ENCODE results near the gene MTX3.

Gene MTX3, protein sequence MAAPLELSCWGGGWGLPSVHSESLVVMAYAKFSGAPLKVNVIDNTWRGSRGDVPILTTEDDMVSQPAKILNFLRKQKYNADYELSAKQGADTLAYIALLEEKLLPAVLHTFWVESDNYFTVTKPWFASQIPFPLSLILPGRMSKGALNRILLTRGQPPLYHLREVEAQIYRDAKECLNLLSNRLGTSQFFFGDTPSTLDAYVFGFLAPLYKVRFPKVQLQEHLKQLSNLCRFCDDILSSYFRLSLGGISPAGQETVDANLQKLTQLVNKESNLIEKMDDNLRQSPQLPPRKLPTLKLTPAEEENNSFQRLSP

DNA sequence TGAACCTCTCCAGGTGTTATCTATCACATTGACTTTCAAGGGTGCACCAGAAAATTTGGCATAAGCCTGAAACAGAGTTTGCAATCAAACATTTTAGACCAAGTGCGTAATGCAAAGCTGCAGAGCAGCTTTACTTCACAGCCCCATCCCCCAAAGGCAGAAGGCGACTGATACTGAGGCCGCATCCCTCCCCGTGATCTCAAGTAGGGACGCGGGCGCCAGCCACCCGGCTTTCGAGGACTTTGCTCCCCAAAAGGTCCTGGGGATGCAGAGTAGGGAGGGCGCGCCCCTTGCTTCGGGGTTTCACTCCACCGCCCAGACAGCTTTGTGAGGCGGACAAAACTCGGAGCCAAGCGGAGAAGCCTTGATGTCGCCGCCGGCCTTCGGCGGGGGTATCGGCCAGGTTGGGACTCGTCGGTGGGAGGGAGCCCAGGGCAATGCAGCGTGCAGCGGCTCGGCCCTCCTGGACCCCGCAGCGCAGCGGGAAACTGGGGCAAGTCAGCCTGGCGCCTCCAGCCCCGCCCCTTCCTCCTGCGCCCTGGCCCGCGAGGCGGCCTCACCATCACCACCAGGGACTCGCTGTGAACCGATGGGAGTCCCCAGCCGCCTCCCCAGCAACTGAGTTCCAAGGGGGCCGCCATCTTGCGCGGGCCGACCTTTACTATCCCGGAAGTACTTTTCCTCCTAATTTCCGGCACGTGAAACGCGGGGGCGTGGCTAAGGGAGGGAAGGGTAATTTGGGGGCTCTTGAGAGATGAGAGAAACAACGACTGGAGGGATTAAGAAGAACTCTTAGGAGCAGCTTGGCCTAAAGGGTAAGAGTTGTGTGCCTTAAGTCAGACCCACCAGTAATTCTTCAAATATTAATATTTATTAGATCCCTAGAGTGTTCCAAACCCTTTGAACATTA is at the start of gene MTX3:
Gene MTX3, minus strand, starts transcription at position 665 of the 910 bp plus-strand sequence. Its CDS starts 24 bp downstream, at position 641.
- peak within 1 kb of the TSS; percentile 50 for H3K27ac ChIP-seq (ENCODE audit: low read length)
- peak within 1 kb of the TSS; percentile 88 to 90 for H3K4me3 ChIP-seq (ENCODE audit: low read length in 2 of 2)
- H3K9ac ChIP-seq (ENCODE audit: low read length in 2 of 2), result peak within 1 kb of the TSS; percentile 82 to 86

DNA sequence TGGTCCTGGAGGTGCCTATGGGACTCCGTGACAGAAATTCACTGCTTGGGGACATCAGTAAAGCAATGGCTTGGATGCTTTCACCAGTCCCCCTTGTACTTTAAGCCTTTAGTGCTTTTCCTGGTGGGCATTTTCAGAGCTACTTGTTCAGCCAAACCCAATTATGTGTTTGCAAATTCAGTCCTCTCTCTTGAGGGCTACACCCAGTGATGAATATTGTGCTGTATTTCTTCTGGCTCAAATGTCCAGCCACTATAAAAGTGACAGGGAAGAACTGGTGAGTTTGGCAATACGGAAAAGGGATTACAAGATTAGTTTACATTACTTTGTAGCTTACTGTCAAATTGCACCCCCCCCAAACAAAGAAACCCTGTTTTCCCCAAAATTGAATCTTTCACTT is 48.6 kb upstream of the MTX3 start:
- no peak overlapping the region for H3K27ac ChIP-seq (ENCODE audit: low read length)
- no peak overlapping the region for H3K4me3 ChIP-seq (ENCODE audit: low read length in 2 of 2)
- H3K9ac ChIP-seq (ENCODE audit: low read length in 2 of 2), result no peak overlapping the region
- peaks cover 10 to 15% of the 10 kb centered on the region in 2 donors for H3K27me3 ChIP-seq (ENCODE audit: control insufficient read depth in 1 of 2, insufficient read depth in 2 of 2, low read length in 2 of 2)
- no peaks in the 10 kb centered on the region for H3K4me1 ChIP-seq (ENCODE audit: control insufficient read depth, insufficient read depth, low read length)
- no peaks in the 10 kb centered on the region for H3K9me3 ChIP-seq (ENCODE audit: control insufficient read depth in 2 of 2, low read length in 2 of 2)
- no peaks in the 10 kb centered on the region for H3K36me3 ChIP-seq (ENCODE audit: control insufficient read depth in 2 of 2, insufficient read depth in 2 of 2, low read length in 2 of 2)

More for the DNA sequence above, at the start of gene MTX3:
- peaks cover 0 to 17% of the 10 kb centered on the region in 2 donors for H3K36me3 ChIP-seq (ENCODE audit: control insufficient read depth in 2 of 2, insufficient read depth in 2 of 2, low read length in 2 of 2)
- H3K27me3 ChIP-seq (ENCODE audit: control insufficient read depth in 1 of 2, insufficient read depth in 2 of 2, low read length in 2 of 2), result no peaks in the 10 kb centered on the region
- no peaks in the 10 kb centered on the region for H3K9me3 ChIP-seq (ENCODE audit: control insufficient read depth in 2 of 2, low read length in 2 of 2)
- H3K4me1 ChIP-seq (ENCODE audit: control insufficient read depth, insufficient read depth, low read length), result peaks cover 7% of the 10 kb centered on the region

DNA sequence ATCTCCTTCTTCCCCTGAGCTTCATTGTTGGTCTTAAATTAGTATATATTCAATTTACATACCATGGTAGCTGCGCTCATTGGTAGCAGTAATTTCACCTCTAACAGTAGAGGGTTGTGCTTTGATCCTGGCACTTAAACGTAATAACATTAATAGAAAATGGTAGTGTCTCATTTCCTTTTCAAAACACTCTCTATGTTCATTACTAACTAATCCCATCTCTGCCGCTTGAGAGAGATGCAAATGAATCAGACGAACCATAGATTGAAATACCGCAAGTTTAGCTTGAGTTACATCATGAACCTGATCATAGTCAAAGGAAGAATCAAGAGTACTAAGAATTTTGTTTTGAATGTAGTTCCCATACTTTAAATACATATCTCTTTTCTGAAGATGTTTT is 46.3 kb upstream of the MTX3 start:
- peaks cover 22 to 24% of the 10 kb centered on the region in 2 donors for H3K27me3 ChIP-seq (ENCODE audit: control insufficient read depth in 1 of 2, insufficient read depth in 2 of 2, low read length in 2 of 2)
- no peaks in the 10 kb centered on the region for H3K36me3 ChIP-seq (ENCODE audit: control insufficient read depth in 2 of 2, insufficient read depth in 2 of 2, low read length in 2 of 2)
- H3K9ac ChIP-seq (ENCODE audit: low read length in 2 of 2), result no peak overlapping the region
- no peaks in the 10 kb centered on the region for H3K4me1 ChIP-seq (ENCODE audit: control insufficient read depth, insufficient read depth, low read length)
- no peaks in the 10 kb centered on the region for H3K9me3 ChIP-seq (ENCODE audit: control insufficient read depth in 2 of 2, low read length in 2 of 2)
- H3K27ac ChIP-seq (ENCODE audit: low read length), result no peak overlapping the region
- no peak overlapping the region for H3K4me3 ChIP-seq (ENCODE audit: low read length in 2 of 2)

DNA sequence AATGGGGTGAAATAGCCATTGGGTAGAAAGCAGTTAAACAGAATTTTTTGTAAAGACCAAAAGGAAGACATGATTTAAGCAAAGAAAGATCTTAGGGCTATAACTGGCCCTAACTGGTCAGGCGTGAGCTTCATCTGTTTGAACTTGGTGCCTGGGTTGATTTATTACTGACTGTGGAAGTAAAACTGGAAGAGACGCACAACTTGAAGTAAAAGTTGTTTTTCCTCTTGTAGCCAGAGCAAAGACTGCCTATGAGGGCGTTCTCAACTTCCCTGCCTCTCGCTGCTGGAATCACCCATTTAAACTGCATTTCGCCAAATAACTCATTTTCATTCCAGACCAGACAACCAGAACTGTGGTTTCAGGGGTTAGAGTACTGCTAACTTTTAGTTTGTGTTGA is 45.6 kb upstream of the MTX3 start:
- Histone ChIP-seq H3K27me3 (ENCODE audit: control insufficient read depth in 1 of 2, insufficient read depth in 2 of 2, low read length in 2 of 2) (peaks cover 22 to 24% of the 10 kb centered on the region in 2 donors), H3K27ac (ENCODE audit: low read length) (no peak overlapping the region), H3K9me3 (ENCODE audit: control insufficient read depth in 2 of 2, low read length in 2 of 2) (no peaks in the 10 kb centered on the region), H3K4me1 (ENCODE audit: control insufficient read depth, insufficient read depth, low read length) (no peaks in the 10 kb centered on the region), H3K4me3 (ENCODE audit: low read length in 2 of 2) (no peak overlapping the region), H3K9ac (ENCODE audit: low read length in 2 of 2) (no peak overlapping the region), H3K36me3 (ENCODE audit: control insufficient read depth in 2 of 2, insufficient read depth in 2 of 2, low read length in 2 of 2) (no peaks in the 10 kb centered on the region)

DNA sequence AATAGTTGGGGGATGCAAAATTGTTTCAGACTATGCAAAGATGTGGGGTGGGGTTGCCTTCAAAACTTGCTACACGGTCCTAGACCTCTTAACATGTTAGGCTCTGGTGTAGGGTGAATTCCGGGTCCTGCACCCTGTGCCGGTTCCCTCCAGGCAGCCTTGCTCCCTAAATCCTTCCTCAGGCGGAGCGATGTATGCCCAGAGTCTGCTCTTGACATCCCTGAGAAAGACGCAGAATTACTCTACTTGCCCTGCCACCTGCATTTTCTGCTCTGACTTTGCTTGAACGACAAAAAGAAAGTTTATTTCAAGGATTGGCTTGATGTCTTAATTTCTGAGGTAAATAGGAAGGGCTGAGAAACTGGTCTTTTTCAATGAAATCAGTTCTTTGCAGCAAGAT is 44.8 kb upstream of the MTX3 start:
- no peak overlapping the region for H3K27ac ChIP-seq (ENCODE audit: low read length)
- peaks cover 22 to 24% of the 10 kb centered on the region in 2 donors for H3K27me3 ChIP-seq (ENCODE audit: control insufficient read depth in 1 of 2, insufficient read depth in 2 of 2, low read length in 2 of 2)

DNA sequence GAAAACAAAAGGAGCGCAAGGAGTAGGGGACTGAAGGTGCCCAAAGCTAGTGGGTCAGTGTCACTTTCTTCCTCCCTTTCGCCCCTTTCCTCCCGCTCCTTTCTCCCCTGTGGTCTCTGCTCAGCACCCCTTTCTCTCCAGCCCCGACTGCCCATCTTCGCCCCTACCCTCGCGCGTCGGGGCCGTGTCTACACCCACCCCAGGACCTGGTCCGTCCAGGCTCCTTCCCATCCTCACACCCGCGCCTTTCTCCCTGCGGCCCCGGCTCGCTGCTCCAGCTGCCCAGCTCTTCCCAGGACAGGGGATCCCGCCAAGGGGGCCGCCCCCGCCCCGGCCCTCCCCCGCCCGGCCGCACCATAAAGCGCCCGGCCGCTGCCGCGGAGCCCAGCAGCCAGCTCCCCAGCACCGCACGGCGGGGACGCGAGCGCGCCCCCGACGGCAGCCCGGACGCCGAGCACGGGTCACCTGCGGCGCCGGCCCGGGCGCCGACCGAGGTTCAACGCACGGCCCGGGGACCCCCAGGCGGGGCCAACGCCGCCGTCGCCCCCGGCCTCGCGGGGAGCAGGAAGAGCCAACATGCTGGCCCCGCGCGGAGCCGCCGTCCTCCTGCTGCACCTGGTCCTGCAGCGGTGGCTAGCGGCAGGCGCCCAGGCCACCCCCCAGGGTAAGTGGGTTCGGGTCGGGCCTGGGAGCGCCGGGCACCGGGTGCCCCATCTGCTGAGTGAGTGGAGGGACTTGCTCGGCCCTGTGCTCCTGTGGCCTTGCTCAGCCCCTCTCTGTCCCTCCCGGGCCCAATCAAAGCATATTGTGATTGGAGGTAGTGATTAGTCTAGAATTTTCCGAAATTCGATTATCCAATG is 44.1 kb upstream of the MTX3 start, which contains the start of gene THBS4:
Gene THBS4, plus strand, starts transcription at position 387 of the 860 bp plus-strand sequence. Its CDS starts 190 bp downstream, at position 577.
- Histone ChIP-seq H3K27me3 (ENCODE audit: control insufficient read depth in 1 of 2, insufficient read depth in 2 of 2, low read length in 2 of 2) (peaks cover 22 to 24% of the 10 kb centered on the region in 2 donors), H3K9me3 (ENCODE audit: control insufficient read depth in 2 of 2, low read length in 2 of 2) (no peaks in the 10 kb centered on the region), H3K4me3 (ENCODE audit: low read length in 2 of 2) (peak within 1 kb of the TSS; percentile 31 to 47), H3K9ac (ENCODE audit: low read length in 2 of 2) (no peak within 1 kb of the TSS), H3K36me3 (ENCODE audit: control insufficient read depth in 2 of 2, insufficient read depth in 2 of 2, low read length in 2 of 2) (no peaks in the 10 kb centered on the region), H3K4me1 (ENCODE audit: control insufficient read depth, insufficient read depth, low read length) (no peaks in the 10 kb centered on the region), H3K27ac (ENCODE audit: low read length) (no peak within 1 kb of the TSS)

More for the DNA sequence above, 44.8 kb upstream of the MTX3 start:
- Histone ChIP-seq H3K4me3 (ENCODE audit: low read length in 2 of 2) (peak overlapping the region; percentile 30 to 31), H3K4me1 (ENCODE audit: control insufficient read depth, insufficient read depth, low read length) (no peaks in the 10 kb centered on the region), H3K9ac (ENCODE audit: low read length in 2 of 2) (no peak overlapping the region), H3K36me3 (ENCODE audit: control insufficient read depth in 2 of 2, insufficient read depth in 2 of 2, low read length in 2 of 2) (no peaks in the 10 kb centered on the region), H3K9me3 (ENCODE audit: control insufficient read depth in 2 of 2, low read length in 2 of 2) (no peaks in the 10 kb centered on the region)

DNA sequence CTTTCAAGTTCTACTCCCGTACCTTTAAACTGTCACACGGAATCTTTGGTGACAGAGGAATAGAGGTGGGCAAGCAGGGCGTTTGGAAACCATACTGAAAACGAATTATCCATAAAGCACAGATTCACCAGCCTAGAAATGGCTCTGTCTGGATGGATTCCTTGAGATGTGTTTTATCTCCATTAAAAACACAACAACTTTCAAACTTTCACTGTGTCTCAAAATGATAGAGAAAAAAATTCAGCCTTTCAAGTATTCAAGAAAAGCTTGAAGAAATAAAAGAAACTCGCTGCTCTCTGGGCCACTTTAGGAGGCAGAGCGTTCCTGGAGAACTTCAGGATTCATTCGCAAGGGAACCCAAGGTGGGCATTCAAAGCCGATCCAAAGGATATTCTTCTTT is 43.5 kb upstream of the MTX3 start:
- Histone ChIP-seq H3K27ac (ENCODE audit: low read length) (no peak overlapping the region), H3K27me3 (ENCODE audit: control insufficient read depth in 1 of 2, insufficient read depth in 2 of 2, low read length in 2 of 2) (peaks cover 22 to 24% of the 10 kb centered on the region in 2 donors), H3K9ac (ENCODE audit: low read length in 2 of 2) (no peak overlapping the region), H3K4me3 (ENCODE audit: low read length in 2 of 2) (peak overlapping the region; percentile 19 to 47), H3K4me1 (ENCODE audit: control insufficient read depth, insufficient read depth, low read length) (no peaks in the 10 kb centered on the region), H3K9me3 (ENCODE audit: control insufficient read depth in 2 of 2, low read length in 2 of 2) (no peaks in the 10 kb centered on the region), H3K36me3 (ENCODE audit: control insufficient read depth in 2 of 2, insufficient read depth in 2 of 2, low read length in 2 of 2) (no peaks in the 10 kb centered on the region)

DNA sequence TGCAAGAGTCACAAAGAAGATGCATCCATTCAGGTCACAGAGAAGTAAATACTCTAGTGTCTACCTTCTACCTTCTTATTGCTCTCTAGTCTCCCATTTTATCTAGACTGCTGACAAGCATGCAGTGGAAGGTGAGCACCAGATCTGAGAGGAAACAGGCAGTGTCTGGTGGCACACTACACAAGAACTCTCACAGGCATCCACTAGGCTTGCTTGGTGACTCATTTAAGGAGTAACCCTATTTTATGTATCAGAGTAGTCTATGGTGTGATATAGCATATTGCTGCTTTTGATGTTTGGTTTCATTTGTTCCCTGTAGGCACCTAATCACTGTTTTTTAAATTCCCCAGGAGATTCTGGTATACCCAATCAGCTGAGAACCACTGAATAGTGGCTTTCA is 42.5 kb upstream of the MTX3 start:
- Histone ChIP-seq H3K36me3 (ENCODE audit: control insufficient read depth in 2 of 2, insufficient read depth in 2 of 2, low read length in 2 of 2) (no peaks in the 10 kb centered on the region), H3K9ac (ENCODE audit: low read length in 2 of 2) (no peak overlapping the region), H3K27me3 (ENCODE audit: control insufficient read depth in 1 of 2, insufficient read depth in 2 of 2, low read length in 2 of 2) (peaks cover 22 to 24% of the 10 kb centered on the region in 2 donors), H3K9me3 (ENCODE audit: control insufficient read depth in 2 of 2, low read length in 2 of 2) (no peaks in the 10 kb centered on the region), H3K4me3 (ENCODE audit: low read length in 2 of 2) (no peak overlapping the region), H3K27ac (ENCODE audit: low read length) (no peak overlapping the region), H3K4me1 (ENCODE audit: control insufficient read depth, insufficient read depth, low read length) (no peaks in the 10 kb centered on the region)

DNA sequence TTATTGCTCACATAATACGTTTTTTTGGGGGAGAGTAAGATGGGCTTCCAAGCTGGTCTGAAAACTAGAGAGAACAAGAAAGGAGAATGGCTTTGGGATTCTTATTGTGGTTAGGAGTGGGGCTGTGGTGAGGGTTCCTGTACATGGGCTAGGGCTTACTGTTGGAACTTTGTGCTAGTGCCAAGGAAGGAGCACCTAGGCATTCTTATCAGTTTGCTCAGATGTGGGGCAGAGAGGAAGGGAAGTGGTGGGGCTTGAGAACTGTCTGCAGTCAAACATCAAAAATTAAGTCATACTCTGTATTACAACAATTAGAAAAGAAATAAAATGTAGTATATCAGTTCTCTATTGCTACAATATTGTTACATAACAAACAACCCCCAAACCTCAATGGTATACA is 40.0 kb upstream of the MTX3 start:
- no peak overlapping the region for H3K27ac ChIP-seq (ENCODE audit: low read length)
- H3K9ac ChIP-seq (ENCODE audit: low read length in 2 of 2), result no peak overlapping the region
- H3K4me3 ChIP-seq (ENCODE audit: low read length in 2 of 2), result no peak overlapping the region
- peaks cover 20 to 21% of the 10 kb centered on the region in 2 donors for H3K27me3 ChIP-seq (ENCODE audit: control insufficient read depth in 1 of 2, insufficient read depth in 2 of 2, low read length in 2 of 2)
- no peaks in the 10 kb centered on the region for H3K4me1 ChIP-seq (ENCODE audit: control insufficient read depth, insufficient read depth, low read length)
- H3K36me3 ChIP-seq (ENCODE audit: control insufficient read depth in 2 of 2, insufficient read depth in 2 of 2, low read length in 2 of 2), result no peaks in the 10 kb centered on the region
- no peaks in the 10 kb centered on the region for H3K9me3 ChIP-seq (ENCODE audit: control insufficient read depth in 2 of 2, low read length in 2 of 2)

DNA sequence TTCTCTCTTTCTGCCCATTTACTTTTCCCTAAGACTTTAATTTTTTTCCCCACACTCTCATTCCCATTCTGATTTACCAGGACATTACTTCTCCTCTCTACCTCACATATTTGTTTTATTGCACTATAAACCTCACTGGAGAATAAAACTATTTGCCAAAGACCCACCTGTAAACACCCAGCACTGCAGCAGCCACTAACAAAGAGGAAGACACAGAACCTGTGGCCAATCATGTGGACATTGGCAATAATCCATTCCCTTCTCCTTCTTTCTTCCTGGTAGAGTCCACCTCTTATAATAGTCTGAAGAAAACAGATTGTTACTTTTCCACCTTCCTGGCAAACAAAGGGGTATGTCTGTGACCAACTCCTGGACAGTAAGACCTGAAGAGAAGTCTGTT is 35.8 kb upstream of the MTX3 start:
- no peaks in the 10 kb centered on the region for H3K4me1 ChIP-seq (ENCODE audit: control insufficient read depth, insufficient read depth, low read length)
- H3K9ac ChIP-seq (ENCODE audit: low read length in 2 of 2), result no peak overlapping the region
- no peak overlapping the region for H3K4me3 ChIP-seq (ENCODE audit: low read length in 2 of 2)
- no peaks in the 10 kb centered on the region for H3K9me3 ChIP-seq (ENCODE audit: control insufficient read depth in 2 of 2, low read length in 2 of 2)
- no peaks in the 10 kb centered on the region for H3K36me3 ChIP-seq (ENCODE audit: control insufficient read depth in 2 of 2, insufficient read depth in 2 of 2, low read length in 2 of 2)
- H3K27me3 ChIP-seq (ENCODE audit: control insufficient read depth in 1 of 2, insufficient read depth in 2 of 2, low read length in 2 of 2), result no peaks in the 10 kb centered on the region
- no peak overlapping the region for H3K27ac ChIP-seq (ENCODE audit: low read length)
